Smooth muscle cell (in vitro differentiated cells): Measurements from ENCODE around the gene FHL2. TPM values are rescaled to one million over a fixed set of nuclear protein-coding genes. Genes with fewer than 3 reads are reported as not detected.
A peak's percentile ranks its signal among the peaks of the same experiment; 100 is the strongest.

ENCODE experiments used
- DNase-seq: peaks from one replicate; lab custom pipeline; 2025; ENCODE audit not compliant: unreplicated experiment; lab: John Stamatoyannopoulos, UW
- H2AFZ ChIP-seq: fragments of 200-600 bp; sonication (generic); 2 replicates; pipeline ENCODE4 v1.6.0; 2016; ENCODE audit warnings: antibody characterized with exemption, low read depth, mild to moderate bottlenecking
- H3F3A ChIP-seq: fragments of 200-600 bp; sonication (generic); 2 replicates; pipeline ENCODE4 v1.6.0; 2017; ENCODE audit warnings: antibody characterized with exemption, low read depth
- H3K27ac ChIP-seq: fragments of 200-600 bp; sonication (generic); 2 replicates; pipeline ENCODE4 v1.5.1; 2016; ENCODE audit warnings: low read depth, mild to moderate bottlenecking
- H3K27me3 ChIP-seq: fragments of 200-600 bp; sonication (generic); 2 replicates; pipeline ENCODE4 v1.6.1; 2016; ENCODE audit warnings: low read depth, mild to moderate bottlenecking
- H3K36me3 ChIP-seq: fragments of 200-600 bp; sonication (generic); 2 replicates; pipeline ENCODE4 v1.5.1; 2016; ENCODE audit warnings: low read depth
- H3K4me1 ChIP-seq: fragments of 200-600 bp; sonication (generic); 2 replicates; pipeline ENCODE4 v1.5.1; 2016; ENCODE audit warnings: low read depth
- H3K4me2 ChIP-seq: fragments of 200-600 bp; sonication (generic); 2 replicates; pipeline ENCODE4 v1.6.0; 2016; ENCODE audit warnings: mild to moderate bottlenecking
- H3K4me3 ChIP-seq: fragments of 200-600 bp; sonication (generic); 2 replicates; pipeline ENCODE4 v1.5.1; 2016; ENCODE audit warnings: mild to moderate bottlenecking
- H3K79me2 ChIP-seq: fragments of 200-600 bp; sonication (generic); 2 replicates; pipeline ENCODE4 v1.6.0; 2016; ENCODE audit warnings: low read depth, mild to moderate bottlenecking
- H3K9ac ChIP-seq: fragments of 200-600 bp; sonication (generic); 2 replicates; pipeline ENCODE4 v1.6.0; 2016; ENCODE audit warnings: low read depth
- H3K9me3 ChIP-seq: fragments of 200-600 bp; sonication (generic); replicated peaks from 2 replicates; pipeline ENCODE4 v1.5.1; 2016; ENCODE audit warnings: low read depth
- H4K20me1 ChIP-seq: fragments of 200-600 bp; sonication (generic); 2 replicates; pipeline ENCODE4 v1.6.0; 2016; ENCODE audit warnings: low read depth
- CTCF ChIP-seq: fragments of 200-600 bp; sonication (generic); IDR thresholded peaks from 2 replicates; pipeline ENCODE4 v1.5.1; 2017; ENCODE audit warnings: borderline replicate concordance, mild to moderate bottlenecking, antibody characterized with exemption; ENCODE audit not compliant: insufficient read depth, poor library complexity, severe bottlenecking
- WGBS: methylation state at CpG from one replicate; pipeline ENCODE4 v1.1.7; 2016; ENCODE audit warnings: low lambda C conversion rate; 5-methylcytosine and 5-hydroxymethylcytosine counted together
- polyA plus RNA-seq: library from polyadenylated mRNA; unstranded; fragments of >200 nt; fragmentation: Nextera tagmentation; extraction: Ambion mirVana; gene quantifications from 2 replicates; pipeline ENCODE4 v1.2.1, GENCODE V29; 2016
- total RNA-seq: library from RNA; depleted of rRNA; stranded (reverse); fragments of >200 nt; gene quantifications from 2 replicates; pipeline ENCODE4 v1.2.3, GENCODE V29; 2014

The FHL2 gene
- total and polyA plus RNA-seq, 2 experiments from 2014 or later = 64.1 to 98.0 TPM

- Histone ChIP-seq H3K27me3 (no peaks in the 10 kb centered on the region), H3K79me2 (no peaks in the 10 kb centered on the region), H3K4me2 (peak overlapping the region; percentile 77), H2AFZ (no peak overlapping the region), H3K27ac (peak overlapping the region; percentile 32), H3K9ac (no peak overlapping the region), H4K20me1 (no peaks in the 10 kb centered on the region), H3K4me1 (peaks cover 23% of the 10 kb centered on the region), H3F3A (peaks cover 16% of the 10 kb centered on the region), H3K36me3 (no peaks in the 10 kb centered on the region), H3K4me3 (no peak overlapping the region), H3K9me3 (no peaks in the 10 kb centered on the region)
- no peak for TF ChIP-seq CTCF
- 19% methylated on average over 3 of the region's 3 CpGs for WGBS
- no peak for DNase-seq
Observed at GRCh38 chr2:105437708-105438103, 38.9 kb upstream of the FHL2 start.

- Histone ChIP-seq H3K79me2 (no peaks in the 10 kb centered on the region), H3K27me3 (no peaks in the 10 kb centered on the region), H3K4me1 (peaks cover 1% of the 10 kb centered on the region), H3K4me3 (no peak overlapping the region), H3K9ac (no peak overlapping the region), H3K27ac (no peak overlapping the region), H3K4me2 (no peak overlapping the region), H4K20me1 (no peaks in the 10 kb centered on the region), H3F3A (peaks cover 8% of the 10 kb centered on the region), H3K9me3 (no peaks in the 10 kb centered on the region), H2AFZ (no peak overlapping the region), H3K36me3 (no peaks in the 10 kb centered on the region)
- no peak for DNase-seq
- 87% methylated on average over 4 of the region's 4 CpGs for WGBS
- no peak for TF ChIP-seq CTCF
Observed at GRCh38 chr2:105432749-105433148, 33.9 kb upstream of the FHL2 start.

- WGBS = 94% methylated on average over 2 of the region's 2 CpGs
Observed at GRCh38 chr2:105432044-105432399, 33.2 kb upstream of the FHL2 start.

More at GRCh38 chr2:105432044-105432399, 33.2 kb upstream of the FHL2 start:
- Histone ChIP-seq H3K27ac (no peak overlapping the region), H4K20me1 (no peaks in the 10 kb centered on the region), H3F3A (peaks cover 4% of the 10 kb centered on the region), H3K79me2 (no peaks in the 10 kb centered on the region), H3K9ac (no peak overlapping the region), H2AFZ (no peak overlapping the region), H3K9me3 (no peaks in the 10 kb centered on the region), H3K27me3 (no peaks in the 10 kb centered on the region), H3K36me3 (no peaks in the 10 kb centered on the region), H3K4me1 (peaks cover 7% of the 10 kb centered on the region), H3K4me3 (no peak overlapping the region), H3K4me2 (no peak overlapping the region)
- TF ChIP-seq CTCF = no peak
- DNase-seq = no peak
